Osteocyte (in vitro differentiated cells): ENCODE measurements around the gene SPIB. TPM values are rescaled to one million over a fixed set of nuclear protein-coding genes. Genes with fewer than 3 reads are reported as not detected.
A peak's percentile ranks its signal among the peaks of the same experiment; 100 is the strongest.
"Not testable (repeated sequence)": the region's sequence is repeated elsewhere in the genome, so short reads cannot be mapped to it uniquely, and the experiment has no call there.

ENCODE experiments used
- DNase-seq: peaks from one replicate; pipeline ENCODE4 v3.0.0; 2021; ENCODE audit warnings: mixed read lengths; ENCODE audit not compliant: unreplicated experiment; ENCODE audit errors: extremely low spot score
- H3K27ac Mint-ChIP-seq: one replicate; pipeline ENCODE4 v1.8.0; 2021; ENCODE audit warnings: mild to moderate bottlenecking, mixed read lengths; ENCODE audit not compliant: unreplicated experiment
- H3K27me3 Mint-ChIP-seq: one replicate; pipeline ENCODE4 v1.8.0; 2021; ENCODE audit warnings: mixed read lengths; ENCODE audit not compliant: unreplicated experiment
- H3K36me3 Mint-ChIP-seq: one replicate; pipeline ENCODE4 v1.8.0; 2021; ENCODE audit warnings: mixed read lengths; ENCODE audit not compliant: unreplicated experiment
- H3K4me1 Mint-ChIP-seq: one replicate; pipeline ENCODE4 v1.8.0; 2021; ENCODE audit warnings: mixed read lengths; ENCODE audit not compliant: unreplicated experiment
- H3K4me3 Mint-ChIP-seq: one replicate; pipeline ENCODE4 v1.8.0; 2021; ENCODE audit warnings: mild to moderate bottlenecking, moderate library complexity, mixed read lengths; ENCODE audit not compliant: unreplicated experiment
- H3K9me3 Mint-ChIP-seq: one replicate; pipeline ENCODE4 v1.8.0; 2021; ENCODE audit warnings: mixed read lengths; ENCODE audit not compliant: unreplicated experiment
- CTCF ChIP-seq: fragments of 200-600 bp; sonication (generic); IDR thresholded peaks from 2 replicates; pipeline ENCODE4 v1.5.0; 2021; ENCODE audit warnings: antibody characterized with exemption, mild to moderate bottlenecking, moderate library complexity
- total RNA-seq: library from RNA; stranded (reverse); gene quantifications from 2 replicates; pipeline ENCODE4 v1.2.1, GENCODE V29; 2021

The SPIB gene
- total RNA-seq, 1 donor from 2014 or later = not detected

GRCh38 chr19:50466706-50467039, 47.9 kb downstream of the SPIB start:
- H3K27ac Mint-ChIP-seq = no peak overlapping the region
- H3K27me3 Mint-ChIP-seq = no peaks in the 10 kb centered on the region
- no peaks in the 10 kb centered on the region for H3K9me3 Mint-ChIP-seq
- no peaks in the 10 kb centered on the region for H3K36me3 Mint-ChIP-seq
- no peak for DNase-seq
- no peaks in the 10 kb centered on the region for H3K4me1 Mint-ChIP-seq
- no peak overlapping the region for H3K4me3 Mint-ChIP-seq
- TF ChIP-seq CTCF = no peak

GRCh38 chr19:50467566-50467965, 48.8 kb downstream of the SPIB start:
- H3K4me1 Mint-ChIP-seq = no peaks in the 10 kb centered on the region

GRCh38 chr19:50468818-50469217, 50.1 kb downstream of the SPIB start:
- no peak for TF ChIP-seq CTCF
- Mint-ChIP-seq H3K27ac (no peak overlapping the region), H3K36me3 (no peaks in the 10 kb centered on the region), H3K27me3 (no peaks in the 10 kb centered on the region), H3K4me3 (no peak overlapping the region), H3K4me1 (no peaks in the 10 kb centered on the region), H3K9me3 (no peaks in the 10 kb centered on the region)
- no peak for DNase-seq

More at GRCh38 chr19:50467566-50467965, 48.8 kb downstream of the SPIB start:
- H3K4me3 Mint-ChIP-seq = no peak overlapping the region
- no peaks in the 10 kb centered on the region for H3K27me3 Mint-ChIP-seq
- H3K9me3 Mint-ChIP-seq = no peaks in the 10 kb centered on the region
- DNase-seq = no peak
- H3K27ac Mint-ChIP-seq = no peak overlapping the region
- TF ChIP-seq CTCF = no peak
- no peaks in the 10 kb centered on the region for H3K36me3 Mint-ChIP-seq

- not testable (repeated sequence) for H3K27ac Mint-ChIP-seq, DNase-seq, H3K36me3 Mint-ChIP-seq, H3K9me3 Mint-ChIP-seq, H3K4me3 Mint-ChIP-seq, H3K27me3 Mint-ChIP-seq
- H3K4me1 Mint-ChIP-seq = peaks cover 16% of the 10 kb centered on the region
Observed at GRCh38 chr19:50473336-50473735, 54.6 kb downstream of the SPIB start.

GRCh38 chr19:50475101-50475568, 56.4 kb downstream of the SPIB start:
- peaks cover 16% of the 10 kb centered on the region for H3K4me1 Mint-ChIP-seq
- peak overlapping the region; percentile 36 for H3K27ac Mint-ChIP-seq

More at GRCh38 chr19:50475101-50475568, 56.4 kb downstream of the SPIB start:
- Mint-ChIP-seq H3K27me3 (no peaks in the 10 kb centered on the region), H3K9me3 (no peaks in the 10 kb centered on the region), H3K36me3 (peaks cover 5% of the 10 kb centered on the region), H3K4me3 (peak overlapping the region; percentile 45)
- TF ChIP-seq CTCF = no peak
- DNase-seq = no peak
